K562 (cell line): ENCODE measurements around the gene LSM4. TPM values are rescaled to one million over a fixed set of nuclear protein-coding genes. Genes with fewer than 3 reads are reported as not detected.
A peak's percentile ranks its signal among the peaks of the same experiment; 100 is the strongest.

ENCODE experiments used
- AFF1 ChIP-seq, 2 experiments: fragments of 450-650 bp; IDR thresholded peaks; 2 replicates each; pipeline ENCODE4 v1.6.1; 2018; ENCODE audit warnings: mild to moderate bottlenecking in 2 of 2, low read depth in 1 of 2; ENCODE audit not compliant: partially characterized antibody in 2 of 2
- CTCF ChIP-seq, 3 experiments: IDR thresholded peaks in 2 of 3; conservative IDR thresholded peaks in 1 of 3; 2 replicates each; pipeline ENCODE4 v1.5.1; 2011 to 2012; ENCODE audit warnings: low read length in 3 of 3, mild to moderate bottlenecking in 3 of 3, control low read depth in 2 of 3, improper control_type of control experiment in 1 of 3, inconsistent platforms in 1 of 3, low read depth in 1 of 3, mixed read lengths in 1 of 3, moderate library complexity in 1 of 3; ENCODE audit not compliant: insufficient read depth in 2 of 3
- DIDO1 ChIP-seq: fragments of 450-650 bp; IDR thresholded peaks from 2 replicates; pipeline ENCODE4 v1.6.1; 2016; ENCODE audit warnings: low read depth, missing biosample characterization, missing genetic modification characterization
- DPF2 ChIP-seq: fragments of 450-650 bp; IDR thresholded peaks from 2 replicates; pipeline ENCODE4 v1.6.1; 2016
- FOXM1 ChIP-seq, 2 experiments: fragments of 450-650 bp in 1 of 2; sonication (generic) in 1 of 2; formaldehyde crosslinking in 1 of 2; IDR thresholded peaks; 2 replicates each; pipeline versions ENCODE4 v1.6.1 to v1.9.0; 2017 to 2022; ENCODE audit warnings: low read depth in 2 of 2, mild to moderate bottlenecking in 2 of 2, missing genetic modification reagents in 1 of 2, moderate library complexity in 1 of 2
- GTF2E2 ChIP-seq: fragments of 200-800 bp; sonication (Bioruptor generic); IDR thresholded peaks from 2 replicates; pipeline ENCODE4 v1.6.1; 2016; ENCODE audit warnings: missing genetic modification characterization, missing compliant biosample characterization
- POLR2A ChIP-seq: fragments of 450-650 bp; conservative IDR thresholded peaks from 2 replicates; pipeline ENCODE4 v1.6.1; 2016
- POLR2AphosphoS2 ChIP-seq: IDR thresholded peaks from 2 replicates; pipeline ENCODE4 v1.6.1; 2012; ENCODE audit warnings: low read length, improper control_type of control experiment
- PTTG1 ChIP-seq: fragments of 450-650 bp; IDR thresholded peaks from 2 replicates; pipeline ENCODE4 v1.6.1; 2016; ENCODE audit warnings: low read depth, mild to moderate bottlenecking, missing genetic modification characterization, missing compliant biosample characterization
- RBM15 ChIP-seq: fragments of 200-400 bp; formaldehyde crosslinking; IDR thresholded peaks from 2 replicates; pipeline ENCODE4 v1.6.1; 2018; ENCODE audit warnings: mild to moderate bottlenecking, low read length, moderate library complexity; ENCODE audit not compliant: insufficient read depth
- SIN3B ChIP-seq: fragments of 450-650 bp; IDR thresholded peaks from 2 replicates; pipeline ENCODE4 v1.6.1; 2017; ENCODE audit warnings: low read depth, mild to moderate bottlenecking, moderate library complexity
- SMAD3 ChIP-seq: fragments of 450-650 bp; formaldehyde crosslinking; conservative IDR thresholded peaks from 2 replicates; pipeline ENCODE4 v1.4.0; 2020; ENCODE audit warnings: mild to moderate bottlenecking
- STAG1 ChIP-seq: sonication (generic); formaldehyde crosslinking; IDR thresholded peaks from 2 replicates; pipeline ENCODE4 v1.5.0; 2020; ENCODE audit warnings: missing genetic modification reagents, borderline replicate concordance
- U2AF2 ChIP-seq: fragments of 200-400 bp; formaldehyde crosslinking; optimal IDR thresholded peaks from 2 replicates; pipeline ENCODE3; 2017; ENCODE audit warnings: low read depth, mild to moderate bottlenecking, low read length
- ZNF583 ChIP-seq: fragments of 250-450 bp; sonication (Bioruptor Pico); IDR thresholded peaks from 2 replicates; pipeline ENCODE4 v1.4.0; 2020
- polyA plus RNA-seq, 8 experiments: library from polyadenylated mRNA; depleted of rRNA in 4 of 8; stranded (reverse) in 5 of 8; unstranded in 3 of 8; fragments of >200 nt; fragmentation: Nextera tagmentation in 2 of 8; fragmentation: Illumina TruSeq in 1 of 8; extraction: Ambion mirVana in 2 of 8; extraction: Trizol in 1 of 8; gene quantifications; 2 replicates each; pipeline versions ENCODE4 v1.2.1 to v1.2.3, GENCODE V29; 2011 to 2014; ENCODE audit warnings: inconsistent platforms in 1 of 8, missing spikeins in 1 of 8
- total RNA-seq, 7 experiments: library from RNA; depleted of rRNA in 6 of 7; stranded (reverse); fragments of >200 nt in 6 of 7; fragmentation: Illumina TruSeq in 2 of 7; extraction: Trizol in 2 of 7; gene quantifications; 2 replicates each; pipeline versions ENCODE4 v1.2.1 to v1.2.3, GENCODE V29; 2011 to 2021; ENCODE audit warnings: low replicate concordance in 1 of 7
- TF ChIP-seq, protein P1 (sequence below): fragments of 200-400 bp; formaldehyde crosslinking; IDR thresholded peaks from 2 replicates; pipeline ENCODE4 v1.6.1; 2017; ENCODE audit warnings: mild to moderate bottlenecking, low read depth, low read length, moderate library complexity
- TF ChIP-seq, protein P2 (sequence below): fragments of 250-450 bp; sonication (Bioruptor Pico); IDR thresholded peaks from 2 replicates; pipeline ENCODE4 v1.8.0; 2021; ENCODE audit warnings: borderline replicate concordance, mild to moderate bottlenecking, moderate library complexity; ENCODE audit not compliant: poor library complexity, severe bottlenecking

Gene LSM4
- total and polyA plus RNA-seq, 9 of the 15 experiments (the other 6 are each of a cell fraction or from before 2014, with no cell fraction given), result 11.9 to 763 (median 202) TPM

- TF ChIP-seq PTTG1 (no peak), STAG1 (CRISPR knock-in tag) (no peak), POLR2AphosphoS2 (peak; percentile 49), POLR2A (peak; percentile 32), RBM15 (no peak), AFF1 (IDR thresholded peaks at IDR 0.05; ENCODE audit: low read depth in 1 of 2, partially characterized antibody in 2 of 2) (no peak), DPF2 (no peak), ZNF583 (no peak), GTF2E2 (tag) (no peak), CTCF (IDR thresholded peaks at IDR 0.05 in 2 of 3, conservative IDR thresholded peaks at IDR 0.05 in 1 of 3; ENCODE audit: insufficient read depth in 2 of 3, low read depth in 1 of 3, low read length in 3 of 3) (peak; percentile 41 to 57 (median 53)), DIDO1 (tag) (no peak), SIN3B (no peak), U2AF2 (no peak), FOXM1 (IDR thresholded peaks at IDR 0.05; ENCODE audit: low read depth) (no peak), FOXM1 (CRISPR knock-in tag; IDR thresholded peaks at IDR 0.05; ENCODE audit: low read depth) (no peak), SMAD3 (no peak; the same call in 1 of the 2 replicates)
- TF ChIP-seq, protein P1, sequence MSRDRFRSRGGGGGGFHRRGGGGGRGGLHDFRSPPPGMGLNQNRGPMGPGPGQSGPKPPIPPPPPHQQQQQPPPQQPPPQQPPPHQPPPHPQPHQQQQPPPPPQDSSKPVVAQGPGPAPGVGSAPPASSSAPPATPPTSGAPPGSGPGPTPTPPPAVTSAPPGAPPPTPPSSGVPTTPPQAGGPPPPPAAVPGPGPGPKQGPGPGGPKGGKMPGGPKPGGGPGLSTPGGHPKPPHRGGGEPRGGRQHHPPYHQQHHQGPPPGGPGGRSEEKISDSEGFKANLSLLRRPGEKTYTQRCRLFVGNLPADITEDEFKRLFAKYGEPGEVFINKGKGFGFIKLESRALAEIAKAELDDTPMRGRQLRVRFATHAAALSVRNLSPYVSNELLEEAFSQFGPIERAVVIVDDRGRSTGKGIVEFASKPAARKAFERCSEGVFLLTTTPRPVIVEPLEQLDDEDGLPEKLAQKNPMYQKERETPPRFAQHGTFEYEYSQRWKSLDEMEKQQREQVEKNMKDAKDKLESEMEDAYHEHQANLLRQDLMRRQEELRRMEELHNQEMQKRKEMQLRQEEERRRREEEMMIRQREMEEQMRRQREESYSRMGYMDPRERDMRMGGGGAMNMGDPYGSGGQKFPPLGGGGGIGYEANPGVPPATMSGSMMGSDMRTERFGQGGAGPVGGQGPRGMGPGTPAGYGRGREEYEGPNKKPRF, result no peak
- TF ChIP-seq, protein P2, sequence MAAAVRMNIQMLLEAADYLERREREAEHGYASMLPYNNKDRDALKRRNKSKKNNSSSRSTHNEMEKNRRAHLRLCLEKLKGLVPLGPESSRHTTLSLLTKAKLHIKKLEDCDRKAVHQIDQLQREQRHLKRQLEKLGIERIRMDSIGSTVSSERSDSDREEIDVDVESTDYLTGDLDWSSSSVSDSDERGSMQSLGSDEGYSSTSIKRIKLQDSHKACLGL, result no peak
Observed at GRCh38 chr19:18278521-18279265, 44.2 kb downstream of the LSM4 start (continued).
